Fibroblast of lung (primary cell): Measurements from ENCODE around the gene MEDAG. TPM values are rescaled to one million over a fixed set of nuclear protein-coding genes. Genes with fewer than 3 reads are reported as not detected.

Experiments
- DNase-seq, 2 donors: peaks; one replicate each; pipeline versions ENCODE4 v3.0.0 to v3.0.0-alpha.2; 2010; ENCODE audit warnings: low read depth in 2 of 2
- H2AFZ ChIP-seq: 2 replicates; pipeline ENCODE4 v1.5.1; 2012; ENCODE audit warnings: low read length, control low read depth, inconsistent platforms
- H3K27ac ChIP-seq: 2 replicates; pipeline ENCODE4 v1.5.1; 2011; ENCODE audit warnings: low read length, control low read depth; ENCODE audit not compliant: insufficient read depth
- H3K27me3 ChIP-seq: 2 replicates; pipeline ENCODE4 v1.5.1; 2011; ENCODE audit warnings: mild to moderate bottlenecking, low read length; ENCODE audit not compliant: control insufficient read depth, insufficient read depth
- H3K36me3 ChIP-seq: 2 replicates; pipeline ENCODE4 v1.5.1; 2011; ENCODE audit warnings: low read length; ENCODE audit not compliant: control insufficient read depth, insufficient read depth
- H3K4me1 ChIP-seq: 2 replicates; pipeline ENCODE4 v1.5.1; 2011; ENCODE audit warnings: low read length; ENCODE audit not compliant: control insufficient read depth, insufficient read depth; ENCODE audit errors: extremely low read depth
- H3K4me2 ChIP-seq: 2 replicates; pipeline ENCODE4 v1.5.1; 2011; ENCODE audit warnings: low read length, control low read depth; ENCODE audit not compliant: insufficient read depth; ENCODE audit errors: extremely low read depth
- H3K4me3 ChIP-seq, 4 experiments: fragments of 200-600 bp in 1 of 4; sonication (generic) in 1 of 4; replicated peaks in 1 of 4; 2 replicates each; pipeline ENCODE4 v1.5.1; 2011 to 2016; ENCODE audit warnings: low read length in 4 of 4, low read depth in 3 of 4, mild to moderate bottlenecking in 3 of 4, control low read depth in 2 of 4, inconsistent platforms in 1 of 4, mixed read lengths in 1 of 4; ENCODE audit not compliant: insufficient read depth in 1 of 4; ENCODE audit errors: control extremely low read depth in 1 of 4
- H3K79me2 ChIP-seq: 2 replicates; pipeline ENCODE4 v1.5.1; 2012; ENCODE audit warnings: mild to moderate bottlenecking, low read length, inconsistent platforms; ENCODE audit not compliant: control insufficient read depth, insufficient read depth
- H3K9ac ChIP-seq: 2 replicates; pipeline ENCODE4 v1.5.1; 2011; ENCODE audit warnings: mild to moderate bottlenecking, low read length, control low read depth; ENCODE audit not compliant: insufficient read depth
- H3K9me3 ChIP-seq: 2 replicates; pipeline ENCODE4 v1.5.1; 2012; ENCODE audit warnings: low read depth, low read length; ENCODE audit not compliant: control insufficient read depth, insufficient read depth
- H4K20me1 ChIP-seq: 2 replicates; pipeline ENCODE4 v1.5.1; 2011; ENCODE audit warnings: low read length; ENCODE audit not compliant: control insufficient read depth, insufficient read depth; ENCODE audit errors: extremely low read depth
- CTCF ChIP-seq, 2 donors: IDR thresholded peaks in 1 of 2; conservative IDR thresholded peaks in 1 of 2; 1 replicate in 1 of 2; 2 replicates in 1 of 2; pipeline ENCODE4 v1.5.1; 2011 to 2012; ENCODE audit warnings: low read length in 2 of 2, control low read depth in 1 of 2, inconsistent platforms in 1 of 2, low read depth in 1 of 2, mild to moderate bottlenecking in 1 of 2
- EZH2 ChIP-seq: IDR thresholded peaks from 2 replicates; pipeline ENCODE4 v1.5.1; 2012; ENCODE audit warnings: low read length, control low read depth, mild to moderate bottlenecking; ENCODE audit errors: missing control alignments
- polyA plus RNA-seq, 2 donors: library from polyadenylated mRNA; depleted of rRNA in 1 of 2; stranded (reverse) in 1 of 2; unstranded in 1 of 2; fragments of >200 nt; gene quantifications; 2 replicates each; pipeline ENCODE4 v1.2.1, GENCODE V29; 2011 to 2012; ENCODE audit warnings: missing spikeins in 1 of 2
- total RNA-seq: library from RNA; depleted of rRNA; stranded (reverse); fragments of >200 nt; gene quantifications from 2 replicates; pipeline ENCODE4 v1.2.1, GENCODE V29; 2014

MEDAG gene
- total and polyA plus RNA-seq, 2 donors (not counting 1 experiment from before 2014, with no cell fraction given), result 11.2 to 99.8 TPM

DNA sequence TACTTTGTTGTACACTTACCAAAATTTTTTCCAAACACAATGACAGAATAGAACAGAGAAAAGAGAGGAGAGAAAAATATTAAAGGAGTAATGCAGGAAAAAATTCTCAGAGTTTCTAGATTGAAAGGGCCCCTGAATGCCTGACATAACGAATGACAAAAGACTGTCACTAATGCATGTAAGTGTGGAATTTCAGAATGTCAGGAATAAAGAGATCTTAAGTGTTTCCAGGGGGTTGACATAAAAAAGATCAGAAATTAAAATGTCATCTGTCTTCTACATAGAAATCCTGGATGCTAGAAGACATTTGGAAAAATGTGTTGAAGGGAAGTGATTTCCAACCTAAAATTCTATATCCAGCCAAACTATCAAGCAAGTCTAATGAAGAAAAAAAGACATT, 53.6 kb downstream of the MEDAG start:
- Histone ChIP-seq H2AFZ (no peak overlapping the region), H3K4me1 (peaks cover 2% of the 10 kb centered on the region), H3K27ac (no peak overlapping the region), H4K20me1 (no peaks in the 10 kb centered on the region), H3K4me3 (no peak overlapping the region), H3K4me2 (no peak overlapping the region), H3K27me3 (peaks cover 16% of the 10 kb centered on the region), H3K9ac (no peak overlapping the region), H3K9me3 (no peaks in the 10 kb centered on the region), H3K36me3 (no peaks in the 10 kb centered on the region), H3K79me2 (no peaks in the 10 kb centered on the region)
- TF ChIP-seq EZH2 (no peak), CTCF (conservative IDR thresholded peaks at IDR 0.05 in 1 of 2, IDR thresholded peaks at IDR 0.05 in 1 of 2; ENCODE audit: low read depth in 1 of 2, low read length in 2 of 2) (no peak)
- DNase-seq, result no peak

DNA sequence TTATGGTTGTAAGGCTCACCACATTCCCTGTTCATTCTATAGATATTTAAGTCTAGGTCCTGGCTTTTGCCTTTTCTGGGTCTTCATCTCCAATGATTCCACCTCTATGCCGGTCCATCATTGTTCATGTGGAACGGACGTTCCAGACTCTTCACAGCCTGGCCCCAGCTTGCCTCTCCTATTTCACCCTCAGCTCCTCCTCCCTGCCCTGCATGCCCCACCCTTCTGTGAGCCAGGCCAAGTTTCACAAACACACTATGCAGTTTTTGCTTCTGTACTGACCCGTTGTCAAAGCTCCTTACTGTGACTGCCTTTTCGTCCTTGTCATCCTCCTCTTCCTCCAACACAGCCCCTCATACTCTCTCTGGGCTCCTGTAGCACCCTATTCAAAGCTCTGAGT, 57.7 kb downstream of the MEDAG start:
- TF ChIP-seq EZH2, result no peak
- no peak for TF ChIP-seq CTCF (conservative IDR thresholded peaks at IDR 0.05 in 1 of 2, IDR thresholded peaks at IDR 0.05 in 1 of 2; ENCODE audit: low read depth in 1 of 2, low read length in 2 of 2)
- Histone ChIP-seq H3K79me2 (no peaks in the 10 kb centered on the region), H3K4me2 (peak overlapping the region; percentile 9), H3K27me3 (peaks cover 3% of the 10 kb centered on the region), H3K9ac (no peak overlapping the region), H4K20me1 (no peaks in the 10 kb centered on the region), H3K4me1 (peaks cover 2% of the 10 kb centered on the region), H3K4me3 (no peak overlapping the region), H3K36me3 (no peaks in the 10 kb centered on the region), H3K9me3 (no peaks in the 10 kb centered on the region), H3K27ac (no peak overlapping the region), H2AFZ (peak overlapping the region; percentile 54)
- peak; percentile 18 to 53 for DNase-seq

GRCh38 chr13:30965380-30965779, 59.3 kb downstream of the MEDAG start:
- Histone ChIP-seq H3K4me1 (peaks cover 2% of the 10 kb centered on the region), H3K79me2 (no peaks in the 10 kb centered on the region), H4K20me1 (no peaks in the 10 kb centered on the region), H3K9me3 (no peaks in the 10 kb centered on the region), H3K4me3 (no peak overlapping the region), H3K36me3 (no peaks in the 10 kb centered on the region), H2AFZ (no peak overlapping the region), H3K9ac (no peak overlapping the region), H3K27me3 (peaks cover 2% of the 10 kb centered on the region), H3K27ac (no peak overlapping the region), H3K4me2 (no peak overlapping the region)
- no peak for TF ChIP-seq CTCF (conservative IDR thresholded peaks at IDR 0.05 in 1 of 2, IDR thresholded peaks at IDR 0.05 in 1 of 2; ENCODE audit: low read depth in 1 of 2, low read length in 2 of 2)
- TF ChIP-seq EZH2, result no peak
- no peak for DNase-seq
